H9 (cell line): ENCODE results near the gene CFAP43. TPM values are rescaled to one million over a fixed set of nuclear protein-coding genes. Genes with fewer than 3 reads are reported as not detected.

ENCODE experiments used
- DNase-seq: peaks from one replicate; pipeline ENCODE4 v3.0.0-alpha.2; 2017
- H2AFZ ChIP-seq: one replicate; pipeline ENCODE4 v1.6.1; 2013; ENCODE audit warnings: mild to moderate bottlenecking, low read length, control low read depth, moderate library complexity
- H2AK5ac ChIP-seq: 2 replicates; pipeline ENCODE4 v1.6.1; 2013; ENCODE audit warnings: low read length, control low read depth, mixed read lengths; ENCODE audit not compliant: insufficient read length
- H2BK120ac ChIP-seq: one replicate; pipeline ENCODE4 v1.6.1; 2013; ENCODE audit warnings: low read depth, mild to moderate bottlenecking, low read length, control low read depth, inconsistent platforms; ENCODE audit not compliant: poor library complexity, severe bottlenecking
- H2BK12ac ChIP-seq: 2 replicates; pipeline ENCODE4 v1.6.1; 2013; ENCODE audit warnings: low read length, control low read depth, mixed read lengths, low read depth; ENCODE audit not compliant: insufficient read length
- H2BK15ac ChIP-seq: 2 replicates; pipeline ENCODE4 v1.6.1; 2013; ENCODE audit warnings: low read depth, low read length, control low read depth
- H2BK20ac ChIP-seq: one replicate; pipeline ENCODE4 v1.6.1; 2013; ENCODE audit warnings: low read depth, mild to moderate bottlenecking, low read length, control low read depth, inconsistent platforms; ENCODE audit not compliant: poor library complexity, severe bottlenecking
- H2BK5ac ChIP-seq: 2 replicates; pipeline ENCODE4 v1.6.1; 2013; ENCODE audit warnings: low read length, control low read depth, mixed read lengths; ENCODE audit not compliant: insufficient read length
- H3K14ac ChIP-seq: 2 replicates; pipeline ENCODE4 v1.6.1; 2013; ENCODE audit warnings: low read length, control low read depth; ENCODE audit not compliant: insufficient read depth
- H3K18ac ChIP-seq: 2 replicates; pipeline ENCODE4 v1.6.1; 2013; ENCODE audit warnings: low read depth, mild to moderate bottlenecking, mixed read lengths, low read length, control low read depth; ENCODE audit not compliant: insufficient read length
- H3K23ac ChIP-seq: 2 replicates; pipeline ENCODE4 v1.6.1; 2013; ENCODE audit warnings: low read length, control low read depth, mixed read lengths, low read depth; ENCODE audit not compliant: insufficient read length
- H3K23me2 ChIP-seq: 2 replicates; pipeline ENCODE4 v1.6.1; 2013; ENCODE audit warnings: low read depth, mild to moderate bottlenecking, mixed read lengths, low read length, control low read depth; ENCODE audit not compliant: insufficient read length, poor library complexity, severe bottlenecking
- H3K27ac ChIP-seq: 2 replicates; pipeline ENCODE4 v1.5.1; 2013; ENCODE audit warnings: low read length, control low read depth, mixed read lengths, low read depth; ENCODE audit not compliant: insufficient read length
- H3K27me3 ChIP-seq: 2 replicates; pipeline ENCODE4 v1.6.1; 2013; ENCODE audit warnings: low read length, control low read depth, inconsistent platforms; ENCODE audit not compliant: insufficient read depth
- H3K4ac ChIP-seq: 2 replicates; pipeline ENCODE4 v1.6.1; 2013; ENCODE audit warnings: low read depth, mild to moderate bottlenecking, control low read depth, inconsistent platforms, low read length, moderate library complexity
- H3K4me1 ChIP-seq: 2 replicates; pipeline ENCODE4 v1.6.1; 2013; ENCODE audit warnings: low read length, control low read depth, inconsistent platforms; ENCODE audit not compliant: insufficient read depth
- H3K4me2 ChIP-seq: 2 replicates; pipeline ENCODE4 v1.6.1; 2013; ENCODE audit warnings: low read length, control low read depth, mixed read lengths; ENCODE audit not compliant: insufficient read length, insufficient read depth
- H3K56ac ChIP-seq: 2 replicates; pipeline ENCODE4 v1.6.1; 2013; ENCODE audit warnings: low read depth, mild to moderate bottlenecking, mixed read lengths, low read length, control low read depth; ENCODE audit not compliant: insufficient read length
- H3K79me1 ChIP-seq: 2 replicates; pipeline ENCODE4 v1.6.1; 2013; ENCODE audit warnings: low read depth, mild to moderate bottlenecking, moderate library complexity, low read length, control low read depth, inconsistent platforms; ENCODE audit not compliant: insufficient read depth, poor library complexity, severe bottlenecking
- H3K79me2 ChIP-seq: 2 replicates; pipeline ENCODE4 v1.6.1; 2013; ENCODE audit warnings: low read length, control low read depth, inconsistent platforms; ENCODE audit not compliant: insufficient read depth
- H3K9ac ChIP-seq: 2 replicates; pipeline ENCODE4 v1.6.1; 2013; ENCODE audit warnings: low read length, control low read depth, mixed read lengths; ENCODE audit not compliant: insufficient read length; ENCODE audit errors: extremely low read depth
- H3K9me3 ChIP-seq: one replicate; pipeline ENCODE4 v1.6.1; 2013; ENCODE audit warnings: low read depth, low read length, inconsistent platforms; ENCODE audit not compliant: control insufficient read depth
- H3T11ph ChIP-seq: one replicate; pipeline ENCODE4 v1.6.1; 2013; ENCODE audit warnings: mild to moderate bottlenecking, low read length, control low read depth, inconsistent platforms
- H4K20me1 ChIP-seq: one replicate; pipeline ENCODE4 v1.6.1; 2013; ENCODE audit not compliant: control insufficient read depth, insufficient read length, insufficient read depth
- H4K5ac ChIP-seq: 2 replicates; pipeline ENCODE4 v1.6.1; 2013; ENCODE audit warnings: low read depth, mild to moderate bottlenecking, mixed read lengths, low read length, control low read depth; ENCODE audit not compliant: insufficient read length
- H4K8ac ChIP-seq: replicated peaks from 2 replicates; pipeline ENCODE4 v1.6.1; 2013; ENCODE audit warnings: low read length, control low read depth, mixed read lengths, low read depth; ENCODE audit not compliant: insufficient read length
- H4K91ac ChIP-seq: 2 replicates; pipeline ENCODE4 v1.6.1; 2013; ENCODE audit warnings: low read depth, mild to moderate bottlenecking, moderate library complexity, mixed read lengths, low read length, control low read depth; ENCODE audit not compliant: insufficient read length
- H3K27ac Mint-ChIP-seq, 3 experiments: 2 replicates in 2 of 3; 3 replicates in 1 of 3; pipeline ENCODE4 v1.8.0; 2020 to 2021; ENCODE audit warnings: mixed read lengths in 3 of 3, mild to moderate bottlenecking in 1 of 3, moderate library complexity in 1 of 3
- H3K27me3 Mint-ChIP-seq: 2 replicates; pipeline ENCODE4 v1.8.0; 2021; ENCODE audit warnings: low read depth, mild to moderate bottlenecking, moderate library complexity, mixed read lengths
- H3K36me3 Mint-ChIP-seq, 3 experiments: 2 replicates in 2 of 3; 3 replicates in 1 of 3; pipeline ENCODE4 v1.8.0; 2020 to 2021; ENCODE audit warnings: low read depth in 3 of 3, mixed read lengths in 3 of 3; ENCODE audit not compliant: insufficient read depth in 1 of 3
- H3K4me1 Mint-ChIP-seq, 2 experiments: 2 replicates each; pipeline ENCODE4 v1.8.0; 2020; ENCODE audit warnings: mixed read lengths in 2 of 2
- H3K4me3 Mint-ChIP-seq, 2 experiments: 2 replicates in 1 of 2; 3 replicates in 1 of 2; pipeline ENCODE4 v1.8.0; 2020 to 2021; ENCODE audit warnings: mild to moderate bottlenecking in 2 of 2, mixed read lengths in 2 of 2, moderate library complexity in 1 of 2
- H3K9me3 Mint-ChIP-seq, 2 experiments: 2 replicates in 1 of 2; 3 replicates in 1 of 2; pipeline ENCODE4 v1.8.0; 2020; ENCODE audit warnings: mild to moderate bottlenecking in 2 of 2, mixed read lengths in 2 of 2, moderate library complexity in 1 of 2
- WGBS: extraction: QIAGEN DNeasy Blood & Tissue Kit; methylation state at CpG from one replicate; pipeline ENCODE4 v1.1.7; 2013; ENCODE audit warnings: missing lambda C conversion rate, low lambda C conversion rate, mixed read lengths; ENCODE audit not compliant: insufficient read length; ENCODE audit errors: extremely low coverage; 5-methylcytosine and 5-hydroxymethylcytosine counted together
- total RNA-seq: library from RNA; stranded (reverse); gene quantifications from 2 replicates; pipeline ENCODE4 v1.2.1, GENCODE V29; 2021
- TF ChIP-seq, protein P1 (sequence below): fragments of 200-600 bp; sonication (generic); conservative IDR thresholded peaks from 3 replicates; pipeline ENCODE4 v1.8.0; 2021; ENCODE audit warnings: antibody characterized with exemption, mild to moderate bottlenecking

The CFAP43 gene
- total RNA-seq, 1 experiment from 2014 or later, result 0.26 TPM

DNA sequence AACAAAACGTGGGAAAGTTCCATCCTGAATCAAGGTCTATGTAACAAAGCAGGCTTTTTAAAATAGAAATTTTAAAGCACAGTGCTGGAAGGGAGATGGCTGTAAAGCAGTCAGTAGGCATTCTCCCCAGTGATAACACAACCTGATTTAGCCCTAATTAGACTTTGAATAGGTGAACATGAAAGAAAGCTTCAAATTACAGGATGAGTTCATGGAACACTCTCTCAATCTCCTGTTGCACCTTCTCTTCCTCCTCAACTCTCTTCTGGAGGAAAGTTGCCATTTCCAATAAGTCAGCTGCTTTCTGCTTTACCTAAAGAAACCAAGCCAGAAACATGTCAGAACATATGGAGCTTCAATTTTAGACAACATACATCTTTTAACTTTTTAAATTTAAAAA, 90.1 kb downstream of the CFAP43 start:
- H4K5ac ChIP-seq, result no peak overlapping the region
- Mint-ChIP-seq H3K9me3 (no peaks in the 10 kb centered on the region), H3K4me1 (peaks cover 18 to 23% of the 10 kb centered on the region in 2 experiments), H3K36me3 (no peaks in the 10 kb centered on the region), H3K27ac (peak overlapping the region in 1 of 3 experiments; percentile 63; a peak in 1 of 7 replicates), H3K27me3 (no peaks in the 10 kb centered on the region), H3K4me3 (peak overlapping the region in 1 of 2 experiments; percentile 41; a peak in 2 of 5 replicates)
- H3K27ac ChIP-seq, result no peak overlapping the region
- H2AFZ ChIP-seq, result no peak overlapping the region
- H3K23me2 ChIP-seq, result no peaks in the 10 kb centered on the region
- H3K79me2 ChIP-seq, result no peaks in the 10 kb centered on the region
- no peaks in the 10 kb centered on the region for H3K9me3 ChIP-seq
- H3K4me2 ChIP-seq, result peak overlapping the region; percentile 2
- no peak overlapping the region for H3K4ac ChIP-seq
- no peak overlapping the region for H2BK5ac ChIP-seq
- WGBS, result no CpG with 5 or more reads among the region's 1 CpG
- H2BK120ac ChIP-seq, result no peak overlapping the region
- no peaks in the 10 kb centered on the region for H3K79me1 ChIP-seq
- no peak overlapping the region for H2BK12ac ChIP-seq
- no peak overlapping the region for H3K23ac ChIP-seq
- H3T11ph ChIP-seq, result no peak overlapping the region
- no peak overlapping the region for H4K91ac ChIP-seq
- DNase-seq, result no peak
- H3K9ac ChIP-seq, result no peak overlapping the region
- no peaks in the 10 kb centered on the region for H4K20me1 ChIP-seq
- H3K14ac ChIP-seq, result no peak overlapping the region
- TF ChIP-seq, protein P1, sequence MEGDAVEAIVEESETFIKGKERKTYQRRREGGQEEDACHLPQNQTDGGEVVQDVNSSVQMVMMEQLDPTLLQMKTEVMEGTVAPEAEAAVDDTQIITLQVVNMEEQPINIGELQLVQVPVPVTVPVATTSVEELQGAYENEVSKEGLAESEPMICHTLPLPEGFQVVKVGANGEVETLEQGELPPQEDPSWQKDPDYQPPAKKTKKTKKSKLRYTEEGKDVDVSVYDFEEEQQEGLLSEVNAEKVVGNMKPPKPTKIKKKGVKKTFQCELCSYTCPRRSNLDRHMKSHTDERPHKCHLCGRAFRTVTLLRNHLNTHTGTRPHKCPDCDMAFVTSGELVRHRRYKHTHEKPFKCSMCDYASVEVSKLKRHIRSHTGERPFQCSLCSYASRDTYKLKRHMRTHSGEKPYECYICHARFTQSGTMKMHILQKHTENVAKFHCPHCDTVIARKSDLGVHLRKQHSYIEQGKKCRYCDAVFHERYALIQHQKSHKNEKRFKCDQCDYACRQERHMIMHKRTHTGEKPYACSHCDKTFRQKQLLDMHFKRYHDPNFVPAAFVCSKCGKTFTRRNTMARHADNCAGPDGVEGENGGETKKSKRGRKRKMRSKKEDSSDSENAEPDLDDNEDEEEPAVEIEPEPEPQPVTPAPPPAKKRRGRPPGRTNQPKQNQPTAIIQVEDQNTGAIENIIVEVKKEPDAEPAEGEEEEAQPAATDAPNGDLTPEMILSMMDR, result no peak
- H2AK5ac ChIP-seq, result no peak overlapping the region
- peaks cover 3% of the 10 kb centered on the region; the same call in 1 of the 2 replicates for H3K4me1 ChIP-seq
- no peak overlapping the region for H2BK15ac ChIP-seq
- H3K56ac ChIP-seq, result no peak overlapping the region
- no peak overlapping the region for H4K8ac ChIP-seq
- H3K27me3 ChIP-seq, result no peaks in the 10 kb centered on the region; the same call in 1 of the 2 replicates
- H3K18ac ChIP-seq, result no peak overlapping the region
- no peak overlapping the region for H2BK20ac ChIP-seq
